HepG2 (cell line): Measurements from ENCODE around the gene SYTL2. TPM values are rescaled to one million over a fixed set of nuclear protein-coding genes. Genes with fewer than 3 reads are reported as not detected.

ENCODE experiments used
- ATAC-seq: fragments of 200-7000 bp; cut with Tn5 transposase; 3 replicates; pipeline ENCODE4 v1.9.1; 2020; ENCODE audit warnings: mild to moderate bottlenecking, moderate library complexity
- BruUV-seq: library from RNA; stranded (reverse); fragments of 400-500 nt; replicated peaks from 2 replicates; lab custom pipeline; 2021; lab: Mats Ljungman, UMichigan
- CTCF ChIA-PET: fragments of 300-600 bp; formaldehyde crosslinking; extraction: SDS; loops from one replicate; lab custom pipeline; 2021; ENCODE audit warnings: low total read pairs, inconsistent platforms, low intra/inter-chr PET ratio; lab: Yijun Ruan, JAX
- POLR2A ChIA-PET: fragments of 350-600 bp; sonication (Branson Sonifier 250); formaldehyde crosslinking; loops from one replicate; lab custom pipeline; 2020; ENCODE audit warnings: antibody characterized with exemption, inconsistent platforms; lab: Yijun Ruan, JAX
- DNase-seq: peaks from one replicate; pipeline ENCODE4 v3.0.0-alpha.2; 2015; ENCODE audit warnings: low spot score
- FAIRE-seq: peaks from 3 replicates; lab custom pipeline; 2011; peaks lifted over from hg19 to GRCh38; lab: Jason Lieb, UNC
- H2AFZ ChIP-seq: one replicate; pipeline ENCODE4 v1.6.1; 2011; ENCODE audit warnings: low read length, inconsistent platforms
- H3K27ac ChIP-seq: fragments of 300-600 bp; 3 replicates; pipeline ENCODE4 v1.8.0; 2011; ENCODE audit warnings: mixed run types, mild to moderate bottlenecking, mixed read lengths, low read length, inconsistent platforms; ENCODE audit not compliant: insufficient read depth; ENCODE audit errors: extremely low read length
- H3K27me3 ChIP-seq, 2 experiments: fragments of 200-600 bp in 1 of 2; 2 replicates in 1 of 2; 3 replicates in 1 of 2; pipeline versions ENCODE4 v1.6.0 to v1.8.0; 2011; ENCODE audit warnings: low read length in 2 of 2, mild to moderate bottlenecking in 2 of 2, moderate library complexity in 2 of 2, inconsistent platforms in 1 of 2; ENCODE audit not compliant: insufficient read depth in 2 of 2, control insufficient read depth in 1 of 2
- H3K36me3 ChIP-seq, 2 experiments: fragments of 200-600 bp in 1 of 2; replicated peaks in 1 of 2; 2 replicates in 1 of 2; 3 replicates in 1 of 2; pipeline versions ENCODE4 v1.5.1 to v1.8.0; 2011; ENCODE audit warnings: low read length in 2 of 2, inconsistent platforms in 1 of 2; ENCODE audit not compliant: insufficient read depth in 2 of 2, control insufficient read depth in 1 of 2
- H3K4me1 ChIP-seq: 2 replicates; pipeline ENCODE4 v1.5.1; 2012; ENCODE audit warnings: low read length, inconsistent platforms; ENCODE audit not compliant: insufficient read depth
- H3K4me2 ChIP-seq: 2 replicates; pipeline ENCODE4 v1.6.0; 2011; ENCODE audit warnings: low read depth, low read length, inconsistent platforms
- H3K4me3 ChIP-seq, 3 experiments: fragments of 200-600 bp in 1 of 3; sonication (generic), shearing (Covaris generic) in 1 of 3; replicated peaks in 1 of 3; 2 replicates each; pipeline ENCODE4 v1.5.1; 2011 to 2016; ENCODE audit warnings: low read length in 3 of 3, inconsistent platforms in 2 of 3, low read depth in 2 of 3, mild to moderate bottlenecking in 2 of 3, control low read depth in 1 of 3, mixed read lengths in 1 of 3; ENCODE audit not compliant: insufficient read depth in 1 of 3
- H3K79me2 ChIP-seq: one replicate; pipeline ENCODE4 v1.6.1; 2011; ENCODE audit warnings: low read length, inconsistent platforms; ENCODE audit not compliant: insufficient read depth
- H3K9ac ChIP-seq: 2 replicates; pipeline ENCODE4 v1.6.0; 2011; ENCODE audit warnings: mild to moderate bottlenecking, low read depth, low read length, inconsistent platforms; ENCODE audit not compliant: insufficient read depth
- H3K9me3 ChIP-seq: 2 replicates; pipeline ENCODE4 v1.5.1; 2012; ENCODE audit warnings: mild to moderate bottlenecking, low read length
- H4K20me1 ChIP-seq: 2 replicates; pipeline ENCODE4 v1.6.0; 2011; ENCODE audit warnings: inconsistent platforms, mild to moderate bottlenecking, low read length, moderate library complexity; ENCODE audit not compliant: insufficient read depth
- ARHGAP35 ChIP-seq: sonication (generic); formaldehyde crosslinking; IDR thresholded peaks from 2 replicates; pipeline ENCODE4 v1.9.0; 2022; ENCODE audit warnings: mild to moderate bottlenecking, inconsistent platforms, moderate library complexity, missing genetic modification reagents, borderline replicate concordance
- BRCA1 ChIP-seq: sonication (generic); formaldehyde crosslinking; IDR thresholded peaks from 2 replicates; pipeline ENCODE4 v1.4.0; 2020; ENCODE audit warnings: missing genetic modification reagents
- FLYWCH1 ChIP-seq: sonication (generic); formaldehyde crosslinking; IDR thresholded peaks from 2 replicates; pipeline ENCODE4 v1.8.1; 2023; ENCODE audit warnings: mild to moderate bottlenecking, missing genetic modification reagents
- RFX5 ChIP-seq: IDR thresholded peaks from 2 replicates; pipeline ENCODE4 v1.6.1; 2011; ENCODE audit warnings: low read depth, low read length, improper control_type of control experiment
- ZNF280B ChIP-seq: sonication (generic); formaldehyde crosslinking; IDR thresholded peaks from 2 replicates; pipeline ENCODE4 v1.5.0; 2020; ENCODE audit warnings: missing genetic modification reagents, mild to moderate bottlenecking, borderline replicate concordance
- ZNF598 ChIP-seq: sonication (generic); formaldehyde crosslinking; IDR thresholded peaks from 2 replicates; pipeline ENCODE4 v1.5.1; 2020; ENCODE audit warnings: mild to moderate bottlenecking, missing genetic modification reagents, borderline replicate concordance
- ZNF746 ChIP-seq: sonication (generic); formaldehyde crosslinking; IDR thresholded peaks from 2 replicates; pipeline ENCODE4 v1.8.0; 2022; ENCODE audit warnings: mild to moderate bottlenecking, missing genetic modification reagents
- ZNF879 ChIP-seq: sonication (generic); formaldehyde crosslinking; IDR thresholded peaks from 2 replicates; pipeline ENCODE4 v1.8.1; 2023; ENCODE audit warnings: missing genetic modification reagents
- WGBS: methylation state at CpG from one replicate; pipeline ENCODE4 v1.1.6; 2017; ENCODE audit warnings: low lambda C conversion rate; 5-methylcytosine and 5-hydroxymethylcytosine counted together
- in situ Hi-C: cut with HindIII; loops from 2 replicates; pipeline ENCODE4 v1.10.0; 2017; ENCODE audit warnings: low pct_unique_long_range_greater_than_20kb; ENCODE audit not compliant: extremely low pct_ligation_motif_present
- intact Hi-C: fragments of 100-400 bp; cut with micrococcal nuclease; formaldehyde crosslinking; loops from one replicate; pipeline ENCODE4 v1.10.0; 2022; ENCODE audit not compliant: unreplicated experiment
- polyA plus RNA-seq, 8 experiments: library from polyadenylated mRNA; depleted of rRNA in 3 of 8; stranded (reverse) in 7 of 8; unstranded in 1 of 8; fragments of >200 nt; fragmentation: Illumina TruSeq in 4 of 8; extraction: Trizol in 4 of 8; gene quantifications; 2 replicates each; pipeline versions ENCODE4 v1.2.1 to v1.2.3, GENCODE V29; 2011 to 2016; ENCODE audit warnings: low read depth in 4 of 8, missing spikeins in 1 of 8, mixed read lengths in 1 of 8; ENCODE audit not compliant: insufficient read depth in 1 of 8
- total RNA-seq, 5 experiments: library from RNA; depleted of rRNA; stranded (reverse); fragments of >200 nt; fragmentation: Illumina TruSeq; extraction: Trizol; gene quantifications; 2 replicates each; pipeline ENCODE4 v1.2.3, GENCODE V29; 2016; ENCODE audit warnings: low read depth in 1 of 5

SYTL2 gene
- total and polyA plus RNA-seq, 2 of the 13 experiments (the other 11 are each of a cell fraction or from before 2014, with no cell fraction given), result 0.77 to 0.90 TPM

GRCh38 chr11:85776951-85777602, 33.9 kb downstream of the SYTL2 start:
- Histone ChIP-seq H2AFZ (no peak overlapping the region), H3K27me3 (no peaks in the 10 kb centered on the region), H3K4me2 (no peak overlapping the region), H4K20me1 (no peaks in the 10 kb centered on the region), H3K4me3 (no peak overlapping the region), H3K79me2 (no peaks in the 10 kb centered on the region), H3K9ac (no peak overlapping the region), H3K9me3 (no peaks in the 10 kb centered on the region), H3K4me1 (no peaks in the 10 kb centered on the region), H3K36me3 (no peaks in the 10 kb centered on the region), H3K27ac (no peak overlapping the region)
- FAIRE-seq (no peak), DNase-seq (peak; percentile 13)
- no TSS peak for BruUV-seq
- ChIA-PET CTCF (no interaction called here), POLR2A (no interaction called here)
- WGBS, result 0% methylated on average over 1 of the region's 1 CpG
- intact Hi-C loops (no loop called here), in situ Hi-C loops (no loop called here)
- TF ChIP-seq ARHGAP35 (CRISPR knock-in tag), result no peak
- TF ChIP-seq BRCA1 (CRISPR knock-in tag), result no peak
- no peak for TF ChIP-seq ZNF598
- TF ChIP-seq, all 625 proteins: peak for 0
- no peak for ATAC-seq

- H3K9me3 ChIP-seq, result no peaks in the 10 kb centered on the region
- ATAC-seq, result no peak
- no peak for DNase-seq
- ChIA-PET POLR2A (no interaction called here), CTCF (no interaction called here)
- H3K79me2 ChIP-seq, result no peaks in the 10 kb centered on the region
- H3K27me3 ChIP-seq, result no peaks in the 10 kb centered on the region
- no peaks in the 10 kb centered on the region for H3K4me1 ChIP-seq
- BruUV-seq, result no TSS peak
- TF ChIP-seq FLYWCH1 (no peak), ZNF879 (CRISPR knock-in tag) (no peak), RFX5 (no peak), ZNF280B (CRISPR knock-in tag) (no peak), ZNF746 (CRISPR knock-in tag) (no peak)
- TF ChIP-seq, all 625 proteins: peak for 0
- Histone ChIP-seq H3K27ac (no peak overlapping the region), H4K20me1 (no peaks in the 10 kb centered on the region), H3K4me2 (no peak overlapping the region), H2AFZ (no peak overlapping the region), H3K36me3 (no peaks in the 10 kb centered on the region), H3K9ac (no peak overlapping the region), H3K4me3 (no peak overlapping the region)
- FAIRE-seq, result no peak
- intact Hi-C loops (no loop called here), in situ Hi-C loops (no loop called here)
- WGBS, result 32% methylated on average over 4 of the region's 4 CpGs
Observed at GRCh38 chr11:85774256-85775101, 36.5 kb downstream of the SYTL2 start.
